H1 (cell line): ENCODE results near the gene HSD17B3. TPM values are rescaled to one million over a fixed set of nuclear protein-coding genes. Genes with fewer than 3 reads are reported as not detected.

Source experiments
- CHD1 ChIP-seq: IDR thresholded peaks from 2 replicates; pipeline ENCODE4 v1.6.1; 2012; ENCODE audit warnings: low read depth, low read length, improper control_type of control experiment
- CREB1 ChIP-seq: IDR thresholded peaks from 2 replicates; pipeline ENCODE4 v1.6.1; 2012; ENCODE audit warnings: inconsistent platforms
- EP300 ChIP-seq, 2 experiments: IDR thresholded peaks; 1 replicate in 1 of 2; 2 replicates in 1 of 2; pipeline ENCODE4 v1.6.1; 2011 to 2012; ENCODE audit warnings: low read depth in 2 of 2, low read length in 2 of 2, mild to moderate bottlenecking in 2 of 2, borderline replicate concordance in 1 of 2, inconsistent platforms in 1 of 2, moderate library complexity in 1 of 2
- GABPA ChIP-seq: IDR thresholded peaks from 2 replicates; pipeline ENCODE4 v1.6.1; 2011; ENCODE audit warnings: mild to moderate bottlenecking, low read length, moderate library complexity, borderline replicate concordance; ENCODE audit not compliant: insufficient read depth
- JUN ChIP-seq: IDR thresholded peaks from 2 replicates; pipeline ENCODE4 v1.6.1; 2011; ENCODE audit warnings: low read depth, mild to moderate bottlenecking, improper control_type of control experiment, low read length
- TBP ChIP-seq: IDR thresholded peaks from 2 replicates; pipeline ENCODE4 v1.6.1; 2011; ENCODE audit warnings: low read depth, low read length, improper control_type of control experiment
- TEAD4 ChIP-seq: IDR thresholded peaks from 2 replicates; pipeline ENCODE4 v1.6.1; 2012; ENCODE audit warnings: low read depth, low read length, inconsistent platforms, mixed read lengths
- polyA plus RNA-seq, 7 experiments: library from polyadenylated mRNA; depleted of rRNA in 3 of 7; stranded (reverse) in 5 of 7; unstranded in 2 of 7; fragments of >200 nt in 5 of 7; fragments of 200-250 nt in 2 of 7; gene quantifications; 1 replicate in 5 of 7; 2 replicates in 1 of 7; 4 replicates in 1 of 7; pipeline versions ENCODE4 v1.2.1 to v1.2.3, GENCODE V29; 2011 to 2013; ENCODE audit warnings: missing spikeins in 2 of 7, mixed read lengths in 2 of 7
- total RNA-seq: library from RNA; stranded (reverse); fragmentation: NEBNext Ultra II Directional; extraction: Animal tissue kit (Norgen Biotek cat#: 25700); gene quantifications from 2 replicates; pipeline ENCODE4 v1.2.1, GENCODE V29; 2021

The HSD17B3 gene
- total and polyA plus RNA-seq, 2 of the 8 experiments (the other 6 are each of a cell fraction or from before 2014, with no cell fraction given) = not detected

DNA sequence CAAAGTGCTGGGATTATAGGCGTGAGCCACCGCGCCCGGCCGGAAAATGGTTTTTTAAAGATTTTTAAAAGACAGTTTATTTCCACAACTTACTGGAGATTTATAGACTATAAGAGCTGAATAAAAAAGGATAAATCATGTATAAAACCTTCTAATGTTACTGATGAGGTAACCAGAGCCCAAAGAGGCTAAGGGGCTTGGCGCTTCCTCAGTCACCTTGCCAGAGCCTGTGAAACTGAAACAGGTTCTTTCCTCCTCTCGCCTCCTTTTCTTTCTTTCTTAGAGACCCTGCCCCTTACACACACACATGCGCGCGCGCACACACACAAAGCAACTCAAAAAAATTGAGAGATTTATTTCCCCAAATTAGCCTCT, 69.8 kb downstream of the HSD17B3 start (continued):
- TF ChIP-seq JUN (no peak), CREB1 (no peak), TEAD4 (no peak), GABPA (no peak), CHD1 (no peak), TBP (no peak), EP300 (IDR thresholded peaks at IDR 0.05; ENCODE audit: borderline replicate concordance in 1 of 2, low read depth in 2 of 2, low read length in 2 of 2) (no peak)
- TF ChIP-seq, all 59 proteins: peak for 0
